Measurements from ENCODE around the gene POGLUT3.

DNA sequence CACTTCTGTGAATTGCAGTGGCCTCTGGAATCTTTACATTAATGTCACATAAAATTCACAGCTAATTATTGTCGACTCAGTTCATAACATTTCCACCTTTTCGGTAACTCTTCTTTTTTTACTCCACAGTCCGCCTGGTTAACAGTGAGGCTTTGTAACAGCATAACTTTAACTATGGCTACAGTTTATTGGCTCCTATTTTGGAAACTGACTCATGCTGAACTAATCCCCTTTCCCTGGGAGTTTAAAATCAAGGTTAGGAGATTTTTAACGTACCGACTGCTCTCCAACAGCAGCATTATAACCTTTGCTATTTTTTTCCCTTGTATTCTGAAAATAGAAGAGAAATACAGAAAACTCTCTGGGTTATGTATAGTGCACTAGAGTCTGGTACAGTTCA lies 3.2 kb upstream of the POGLUT3 start:
- TF ChIP-seq, protein P1, sequence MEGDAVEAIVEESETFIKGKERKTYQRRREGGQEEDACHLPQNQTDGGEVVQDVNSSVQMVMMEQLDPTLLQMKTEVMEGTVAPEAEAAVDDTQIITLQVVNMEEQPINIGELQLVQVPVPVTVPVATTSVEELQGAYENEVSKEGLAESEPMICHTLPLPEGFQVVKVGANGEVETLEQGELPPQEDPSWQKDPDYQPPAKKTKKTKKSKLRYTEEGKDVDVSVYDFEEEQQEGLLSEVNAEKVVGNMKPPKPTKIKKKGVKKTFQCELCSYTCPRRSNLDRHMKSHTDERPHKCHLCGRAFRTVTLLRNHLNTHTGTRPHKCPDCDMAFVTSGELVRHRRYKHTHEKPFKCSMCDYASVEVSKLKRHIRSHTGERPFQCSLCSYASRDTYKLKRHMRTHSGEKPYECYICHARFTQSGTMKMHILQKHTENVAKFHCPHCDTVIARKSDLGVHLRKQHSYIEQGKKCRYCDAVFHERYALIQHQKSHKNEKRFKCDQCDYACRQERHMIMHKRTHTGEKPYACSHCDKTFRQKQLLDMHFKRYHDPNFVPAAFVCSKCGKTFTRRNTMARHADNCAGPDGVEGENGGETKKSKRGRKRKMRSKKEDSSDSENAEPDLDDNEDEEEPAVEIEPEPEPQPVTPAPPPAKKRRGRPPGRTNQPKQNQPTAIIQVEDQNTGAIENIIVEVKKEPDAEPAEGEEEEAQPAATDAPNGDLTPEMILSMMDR (IDR thresholded peaks at IDR 0.05): no peak
- TF ChIP-seq POLR2A (IDR thresholded peaks at IDR 0.05): no peak

All from uterus (tissue), 2 donors.